Stimulated activated CD8-positive, alpha-beta memory T cell treated with anti-CD3 and anti-CD28 coated beads, Interleukin-7, amount 100 ng/mL, for 1 hour (primary cell): ENCODE measurements around the gene TRAPPC8.
"Not testable (repeated sequence)": the region's sequence is repeated elsewhere in the genome, so short reads cannot be mapped to it uniquely, and the experiment has no call there.

ENCODE experiments used
- DNase-seq, 2 donors: peaks; one replicate each; pipeline ENCODE4 v3.0.0-alpha.2; 2020; ENCODE audit warnings: low read depth in 2 of 2

TRAPPC8 gene

DNA sequence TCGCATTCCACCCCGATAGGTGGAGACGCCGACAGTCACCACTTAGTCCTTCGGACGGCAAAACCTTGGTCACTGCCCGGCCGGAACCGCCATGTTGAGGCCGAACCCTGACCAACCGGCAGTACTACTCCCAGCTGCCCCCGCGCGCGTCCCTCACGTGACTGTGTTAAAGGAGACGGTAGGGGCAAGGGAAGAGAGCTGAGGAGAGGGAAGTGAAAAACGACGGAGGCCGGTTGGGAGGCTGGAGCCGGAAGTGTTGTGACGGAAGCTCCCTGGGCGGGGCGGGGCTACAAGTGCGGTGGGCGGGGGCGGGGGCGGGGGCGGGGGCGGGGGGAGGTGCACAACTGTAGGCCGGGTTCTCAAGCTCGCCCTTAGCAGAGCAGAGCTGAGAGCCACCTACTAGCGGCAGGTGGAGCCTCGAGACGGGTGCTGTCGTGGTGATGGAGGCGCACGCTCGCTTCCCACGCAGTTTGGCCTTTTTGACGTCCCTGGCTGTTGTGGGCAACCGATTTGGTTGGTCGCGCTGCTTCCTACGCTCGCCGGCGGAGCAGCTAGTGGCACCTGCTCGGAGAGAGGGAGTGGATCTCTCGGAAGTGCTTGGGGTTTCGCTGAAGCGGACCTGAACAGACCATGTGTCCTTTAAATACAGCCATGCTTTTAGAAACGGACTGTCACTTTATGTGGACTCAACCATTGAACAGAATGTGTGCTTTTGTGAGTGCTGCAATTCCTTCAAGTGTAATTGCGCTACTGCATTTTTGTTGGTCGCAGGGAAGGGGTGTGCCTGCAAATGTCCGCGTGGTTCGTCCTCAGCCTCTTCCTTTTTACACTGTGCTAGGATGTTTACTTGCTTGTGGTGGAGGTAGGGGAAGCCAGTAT is at the start of gene TRAPPC8:
Gene TRAPPC8, minus strand, starts transcription at position 130 of the 879 bp plus-strand sequence. CDS start 364 bp downstream, outside the sequence.
- DNase-seq = peak; percentile 78 to 80

DNA sequence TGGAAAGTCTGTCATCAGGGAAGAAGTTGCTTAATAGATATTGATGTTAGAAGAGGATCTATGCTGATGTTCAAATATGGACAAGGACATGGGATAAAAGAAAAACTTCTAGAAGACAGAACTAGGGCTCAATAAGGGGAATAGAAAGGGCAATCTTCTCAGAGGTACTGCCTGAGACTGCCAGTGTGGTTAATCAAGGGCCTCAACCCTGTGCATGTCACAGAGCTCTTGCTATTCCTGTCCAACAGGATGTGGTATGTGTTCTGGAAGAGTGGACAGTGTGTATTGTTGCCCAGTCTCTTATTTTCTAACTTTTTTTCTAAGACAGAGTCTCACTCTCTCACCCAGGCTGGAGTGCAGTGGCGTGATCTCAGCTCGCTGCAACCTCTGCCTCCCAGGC is 47.9 kb upstream of the TRAPPC8 start:
- no peak for DNase-seq

- DNase-seq = no peak
Measured at GRCh38 chr18:31983976-31984375, 41.0 kb upstream of the TRAPPC8 start.

- DNase-seq = no peak
Measured at GRCh38 chr18:31983020-31983419, 40.1 kb upstream of the TRAPPC8 start.

GRCh38 chr18:31980863-31981262 is 37.9 kb upstream of the TRAPPC8 start:
- no peak for DNase-seq

- DNase-seq = no peak
Measured at GRCh38 chr18:31979714-31980113, 36.8 kb upstream of the TRAPPC8 start.

- no peak for DNase-seq
Measured at GRCh38 chr18:31978616-31979015, 35.7 kb upstream of the TRAPPC8 start.

GRCh38 chr18:31977270-31977872 is 34.4 kb upstream of the TRAPPC8 start:
- no peak for DNase-seq

DNA sequence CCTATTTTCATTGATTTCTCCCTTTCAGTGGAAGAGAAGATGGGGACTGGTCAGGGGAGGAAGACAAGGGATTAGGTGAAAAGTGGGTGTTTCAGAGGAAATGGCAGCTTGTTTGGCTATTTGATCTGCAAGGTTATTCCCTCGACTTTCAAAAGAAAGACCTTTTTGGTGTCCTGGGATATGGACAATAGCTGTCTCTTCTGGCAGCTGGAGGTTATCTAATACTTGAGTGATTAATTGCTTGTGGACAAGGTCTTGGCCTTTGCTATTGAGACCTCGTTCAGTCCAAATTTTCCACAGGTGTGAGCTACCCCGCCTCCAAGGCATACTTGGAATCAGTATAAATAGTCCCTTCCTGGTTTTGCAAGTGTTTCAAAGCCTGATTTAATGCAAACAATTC is 33.3 kb upstream of the TRAPPC8 start:
- DNase-seq = no peak

DNA sequence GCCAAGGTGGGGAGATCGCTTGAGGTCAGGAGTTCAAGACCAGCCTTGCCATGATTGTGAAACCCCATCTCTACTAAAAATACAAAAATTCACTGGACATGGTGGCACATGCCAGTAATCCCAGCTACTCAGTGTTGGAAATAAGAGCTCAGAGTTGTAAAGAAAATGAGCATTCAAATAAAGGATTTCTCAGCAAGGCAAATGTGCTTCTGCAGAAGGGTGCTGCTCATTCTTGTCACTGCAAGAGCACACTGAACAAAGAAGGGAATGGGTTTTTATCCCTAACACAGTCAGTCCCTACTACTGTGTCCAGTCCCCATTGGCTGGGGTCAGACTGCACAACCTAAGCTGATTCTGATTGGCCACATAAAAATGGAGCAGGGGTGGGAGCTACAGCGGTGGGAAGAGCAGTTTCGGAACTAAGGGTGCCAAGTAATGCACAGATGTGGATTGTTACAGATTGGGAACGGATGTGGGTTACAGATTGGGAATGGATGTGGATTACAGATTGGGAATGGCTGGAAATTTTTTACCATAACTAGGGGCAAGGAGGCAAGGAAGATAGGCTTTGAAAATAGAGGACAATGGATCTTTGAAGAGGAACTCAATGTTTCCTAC is 31.1 kb upstream of the TRAPPC8 start:
- no peak for DNase-seq

- no peak for DNase-seq
Measured at GRCh38 chr18:31970617-31971016, 27.7 kb upstream of the TRAPPC8 start.

- no peak for DNase-seq
Measured at GRCh38 chr18:31965316-31965970, 22.5 kb upstream of the TRAPPC8 start.

- DNase-seq = no peak
Measured at GRCh38 chr18:31957728-31958127, 14.8 kb upstream of the TRAPPC8 start.

GRCh38 chr18:31954349-31954748 is 11.4 kb upstream of the TRAPPC8 start:
- DNase-seq = no peak

- DNase-seq = not testable (repeated sequence)
Measured at GRCh38 chr18:31953699-31954098, 10.8 kb upstream of the TRAPPC8 start.

GRCh38 chr18:31952223-31952622 is 9.3 kb upstream of the TRAPPC8 start:
- DNase-seq = no peak

- no peak for DNase-seq
Measured at GRCh38 chr18:31950583-31950982, 7.7 kb upstream of the TRAPPC8 start.

DNA sequence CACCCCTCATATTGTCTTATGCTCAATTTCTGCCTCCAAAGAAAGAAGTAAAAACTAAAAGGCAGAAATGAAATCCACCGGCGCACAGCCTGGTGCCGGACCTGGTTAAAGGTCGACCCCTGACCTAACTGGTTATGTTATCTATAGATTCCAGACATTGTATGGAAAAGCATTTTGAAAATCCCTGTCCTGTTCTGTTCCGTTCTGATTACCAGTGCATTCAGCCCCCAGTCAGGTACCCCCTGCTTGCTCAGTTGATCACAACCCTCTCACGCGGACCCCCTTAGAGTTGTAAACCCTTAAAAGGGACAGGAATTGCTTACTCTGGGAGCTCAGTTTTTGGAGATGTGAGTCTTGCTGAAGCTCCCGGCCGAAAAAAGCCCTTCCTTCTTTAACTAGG is 5.4 kb upstream of the TRAPPC8 start:
- not testable (repeated sequence) for DNase-seq

GRCh38 chr18:31946305-31947046 is 3.5 kb upstream of the TRAPPC8 start:
- no peak for DNase-seq

- DNase-seq = no peak
Measured at GRCh38 chr18:31943878-31944816, 1.2 kb upstream of the TRAPPC8 start.
